Hematopoietic multipotent progenitor cell (in vitro differentiated cells): ENCODE results near the gene SH3BP2. TPM values are rescaled to one million over a fixed set of nuclear protein-coding genes. Genes with fewer than 3 reads are reported as not detected.

ENCODE experiments used
- DNase-seq, 3 donors: peaks; one replicate each; pipeline ENCODE4 v3.0.0-alpha.2; 2011 to 2015; ENCODE audit warnings: low read depth in 2 of 3, low spot score in 2 of 3
- total RNA-seq: library from RNA; depleted of rRNA; stranded (reverse); fragments of >200 nt; gene quantifications from one replicate; pipeline ENCODE4 v1.2.3, GENCODE V29; 2012

SH3BP2 gene
- 60.6 TPM for total RNA-seq

- DNase-seq = peak in 2 of 3 donors; percentile 63 to 65
Observed at GRCh38 chr4:2792711-2793585, at the start of gene SH3BP2. Gene SH3BP2 (plus strand): TSS chr4:2793085. CDS start chr4:2820618, 27,533 bp downstream.

- no peak for DNase-seq
Observed at GRCh38 chr4:2743518-2744445, 49.1 kb upstream of the SH3BP2 start.

- no peak for DNase-seq
Observed at GRCh38 chr4:2744576-2745270, 48.2 kb upstream of the SH3BP2 start.

GRCh38 chr4:2745516-2745915, 47.4 kb upstream of the SH3BP2 start:
- no peak for DNase-seq

- peak; percentile 36 to 84 (median 77) for DNase-seq
Observed at GRCh38 chr4:2745981-2746806, 46.7 kb upstream of the SH3BP2 start.

- DNase-seq = no peak
Observed at GRCh38 chr4:2746891-2747695, 45.8 kb upstream of the SH3BP2 start.

GRCh38 chr4:2750719-2751605, 41.9 kb upstream of the SH3BP2 start:
- DNase-seq = no peak

- no peak for DNase-seq
Observed at GRCh38 chr4:2753436-2753835, 39.4 kb upstream of the SH3BP2 start.

- no peak for DNase-seq
Observed at GRCh38 chr4:2754848-2755819, 37.8 kb upstream of the SH3BP2 start.

GRCh38 chr4:2755821-2756690, 36.8 kb upstream of the SH3BP2 start, which contains the start of gene TNIP2:
Gene TNIP2 (minus strand): TSS chr4:2756336. CDS start chr4:2756289, 47 bp downstream.
- DNase-seq = peak; percentile 65 to 72 (median 67)

GRCh38 chr4:2756691-2757350, 36.1 kb upstream of the SH3BP2 start:
- no peak for DNase-seq

- no peak for DNase-seq
Observed at GRCh38 chr4:2757426-2757825, 35.5 kb upstream of the SH3BP2 start.

- peak in 2 of 3 donors; percentile 49 to 81 for DNase-seq
Observed at GRCh38 chr4:2761035-2761923, 31.6 kb upstream of the SH3BP2 start.

- no peak for DNase-seq
Observed at GRCh38 chr4:2762048-2762447, 30.8 kb upstream of the SH3BP2 start.
